HepG2 (cell line): ENCODE data around the gene MSANTD1. TPM values are rescaled to one million over a fixed set of nuclear protein-coding genes. Genes with fewer than 3 reads are reported as not detected.
A peak's percentile ranks its signal among the peaks of the same experiment; 100 is the strongest.

Experiments
- AKNA ChIP-seq: sonication (generic); formaldehyde crosslinking; IDR thresholded peaks from 2 replicates; pipeline ENCODE4 v1.4.0; 2020; ENCODE audit warnings: missing genetic modification reagents, borderline replicate concordance
- ARID5B ChIP-seq: IDR thresholded peaks from 2 replicates; pipeline ENCODE4 v1.4.0; 2020; ENCODE audit warnings: mild to moderate bottlenecking, missing genetic modification reagents
- BHLHE40 ChIP-seq: IDR thresholded peaks from 2 replicates; pipeline ENCODE4 v1.6.1; 2011; ENCODE audit warnings: low read length, improper control_type of control experiment
- CBX2 ChIP-seq, 2 experiments: fragments of 200-600 bp in 1 of 2; sonication (generic); formaldehyde crosslinking in 1 of 2; IDR thresholded peaks; 2 replicates each; pipeline versions ENCODE4 v1.7.0 to v1.8.1; 2018 to 2022; ENCODE audit warnings: low read depth in 2 of 2, low read length in 1 of 2, mild to moderate bottlenecking in 1 of 2, missing genetic modification reagents in 1 of 2
- IRF2 ChIP-seq: IDR thresholded peaks from 2 replicates; pipeline ENCODE4 v1.6.1; 2018; ENCODE audit warnings: missing genetic modification reagents, missing compliant biosample characterization
- MYNN ChIP-seq: sonication (generic); formaldehyde crosslinking; IDR thresholded peaks from 2 replicates; pipeline ENCODE4 v1.4.0; 2020; ENCODE audit warnings: mild to moderate bottlenecking, low read depth, missing genetic modification reagents
- POGK ChIP-seq: sonication (generic); formaldehyde crosslinking; conservative IDR thresholded peaks from 2 replicates; pipeline ENCODE4 v1.8.0; 2022; ENCODE audit warnings: mild to moderate bottlenecking, moderate library complexity, missing genetic modification reagents
- RARA ChIP-seq: IDR thresholded peaks from 2 replicates; pipeline ENCODE4 v1.6.1; 2016; ENCODE audit warnings: missing genetic modification reagents, missing compliant biosample characterization
- SMARCE1 ChIP-seq: fragments of 450-650 bp; IDR thresholded peaks from 2 replicates; pipeline ENCODE4 v1.6.1; 2017; ENCODE audit warnings: borderline replicate concordance
- SOX13 ChIP-seq, 3 experiments: fragments of 450-650 bp in 1 of 3; sonication (generic) in 1 of 3; formaldehyde crosslinking in 1 of 3; IDR thresholded peaks in 2 of 3; conservative IDR thresholded peaks in 1 of 3; 2 replicates each; pipeline versions ENCODE4 v1.5.0 to v1.6.1; 2016 to 2020; ENCODE audit warnings: antibody characterized with exemption in 1 of 3, mild to moderate bottlenecking in 1 of 3, missing compliant biosample characterization in 1 of 3, missing genetic modification reagents in 1 of 3, moderate library complexity in 1 of 3
- SUZ12 ChIP-seq: fragments of 150-350 bp; IDR thresholded peaks from 2 replicates; pipeline ENCODE4 v1.6.1; 2014; ENCODE audit warnings: low read depth, low read length
- U2AF1 ChIP-seq: fragments of 200-400 bp; formaldehyde crosslinking; optimal IDR thresholded peaks from 2 replicates; pipeline ENCODE3; 2017; ENCODE audit warnings: mild to moderate bottlenecking, low read depth, low read length
- ZNF274 ChIP-seq: sonication (generic); formaldehyde crosslinking; IDR thresholded peaks from 2 replicates; pipeline ENCODE4 v1.5.1; 2020; ENCODE audit warnings: mild to moderate bottlenecking, missing genetic modification reagents
- ZNF362 ChIP-seq: sonication (generic); formaldehyde crosslinking; IDR thresholded peaks from 2 replicates; pipeline ENCODE4 v1.4.0; 2020; ENCODE audit warnings: missing genetic modification reagents, mild to moderate bottlenecking, borderline replicate concordance
- ZNF7 ChIP-seq: IDR thresholded peaks from 2 replicates; pipeline ENCODE4 v1.6.1; 2016; ENCODE audit warnings: missing biosample characterization, missing genetic modification reagents
- polyA plus RNA-seq, 8 experiments: library from polyadenylated mRNA; depleted of rRNA in 3 of 8; stranded (reverse) in 7 of 8; unstranded in 1 of 8; fragments of >200 nt; fragmentation: Illumina TruSeq in 4 of 8; extraction: Trizol in 4 of 8; gene quantifications; 2 replicates each; pipeline versions ENCODE4 v1.2.1 to v1.2.3, GENCODE V29; 2011 to 2016; ENCODE audit warnings: low read depth in 4 of 8, missing spikeins in 1 of 8, mixed read lengths in 1 of 8; ENCODE audit not compliant: insufficient read depth in 1 of 8
- total RNA-seq, 5 experiments: library from RNA; depleted of rRNA; stranded (reverse); fragments of >200 nt; fragmentation: Illumina TruSeq; extraction: Trizol; gene quantifications; 2 replicates each; pipeline ENCODE4 v1.2.3, GENCODE V29; 2016; ENCODE audit warnings: low read depth in 1 of 5

MSANTD1 gene
- total and polyA plus RNA-seq, 2 of the 13 experiments (the other 11 are each of a cell fraction or from before 2014, with no cell fraction given) = 0.22 to 0.40 TPM

GRCh38 chr4:3202836-3203820, 45.8 kb upstream of the MSANTD1 start (continued):
- TF ChIP-seq RARA (CRISPR knock-in tag) (peak; percentile 81), ARID5B (CRISPR knock-in tag) (peak; percentile 68; the same call in 1 of the 2 replicates), MYNN (CRISPR knock-in tag) (no peak), ZNF274 (CRISPR knock-in tag) (no peak), ZNF7 (CRISPR knock-in tag) (no peak), IRF2 (CRISPR knock-in tag) (no peak), POGK (CRISPR knock-in tag) (no peak), SUZ12 (no peak), BHLHE40 (no peak), U2AF1 (no peak), CBX2 (IDR thresholded peaks at IDR 0.05; ENCODE audit: low read depth, low read length) (no peak), CBX2 (CRISPR knock-in tag; IDR thresholded peaks at IDR 0.05; ENCODE audit: low read depth) (no peak), AKNA (CRISPR knock-in tag) (no peak), SMARCE1 (no peak), ZNF362 (CRISPR knock-in tag) (no peak; the same call in 1 of the 2 replicates), SOX13 (IDR thresholded peaks at IDR 0.05) (no peak), SOX13 (CRISPR knock-in tag; conservative IDR thresholded peaks at IDR 0.05 in 1 of 2, IDR thresholded peaks at IDR 0.05 in 1 of 2) (no peak)
